GM19023 (cell line): ENCODE results near the gene LAMTOR4.

Experiments used
- ATAC-seq: cut with Tn5 transposase; IDR thresholded peaks from one replicate; pipeline ENCODE4 v1.9.1; 2021; ENCODE audit warnings: mild to moderate bottlenecking, moderate library complexity; ENCODE audit not compliant: unreplicated experiment

The LAMTOR4 gene

GRCh38 chr7:100152937-100153666 lies 4.4 kb downstream of the LAMTOR4 start:
- no peak for ATAC-seq

- ATAC-seq: no peak
Measured at GRCh38 chr7:100153708-100154535, 5.2 kb downstream of the LAMTOR4 start.

- no peak for ATAC-seq
Measured at GRCh38 chr7:100154651-100155491, 6.2 kb downstream of the LAMTOR4 start.

- no peak for ATAC-seq
Measured at GRCh38 chr7:100155553-100156317, 7.0 kb downstream of the LAMTOR4 start.

- no peak for ATAC-seq
Measured at GRCh38 chr7:100156331-100157068, 7.8 kb downstream of the LAMTOR4 start.

- no peak for ATAC-seq
Measured at GRCh38 chr7:100157069-100157333, 8.3 kb downstream of the LAMTOR4 start.

- ATAC-seq: no peak
Measured at GRCh38 chr7:100157334-100158228, 8.9 kb downstream of the LAMTOR4 start.

- peak; percentile 80 for ATAC-seq
Measured at GRCh38 chr7:100158229-100159098, 9.7 kb downstream of the LAMTOR4 start, which contains the start of gene TRAPPC14. Gene TRAPPC14, minus strand, starts transcription at chr7:100158723. Its CDS starts 224 bp downstream, at chr7:100158499.

GRCh38 chr7:100159099-100159623 lies 10.4 kb downstream of the LAMTOR4 start:
- no peak for ATAC-seq

- no peak for ATAC-seq
Measured at GRCh38 chr7:100160067-100160466, 11.3 kb downstream of the LAMTOR4 start.

- no peak for ATAC-seq
Measured at GRCh38 chr7:100163006-100163531, 14.4 kb downstream of the LAMTOR4 start.

GRCh38 chr7:100163871-100164270 lies 15.2 kb downstream of the LAMTOR4 start:
- no peak for ATAC-seq

- ATAC-seq: no peak
Measured at GRCh38 chr7:100166317-100166940, 17.7 kb downstream of the LAMTOR4 start.

GRCh38 chr7:100166970-100167911 lies 18.5 kb downstream of the LAMTOR4 start:
- no peak for ATAC-seq

GRCh38 chr7:100167912-100168323 lies 19.2 kb downstream of the LAMTOR4 start:
- ATAC-seq: no peak
